ENCODE measurements around the gene RAMACL. TPM values are rescaled to one million over a fixed set of nuclear protein-coding genes. Genes with fewer than 3 reads are reported as not detected.

The RAMACL gene
- total and polyA plus RNA-seq, 2 of the 4 experiments (the other 2 are of a cell fraction), result 0.46 to 0.90 TPM

DNA sequence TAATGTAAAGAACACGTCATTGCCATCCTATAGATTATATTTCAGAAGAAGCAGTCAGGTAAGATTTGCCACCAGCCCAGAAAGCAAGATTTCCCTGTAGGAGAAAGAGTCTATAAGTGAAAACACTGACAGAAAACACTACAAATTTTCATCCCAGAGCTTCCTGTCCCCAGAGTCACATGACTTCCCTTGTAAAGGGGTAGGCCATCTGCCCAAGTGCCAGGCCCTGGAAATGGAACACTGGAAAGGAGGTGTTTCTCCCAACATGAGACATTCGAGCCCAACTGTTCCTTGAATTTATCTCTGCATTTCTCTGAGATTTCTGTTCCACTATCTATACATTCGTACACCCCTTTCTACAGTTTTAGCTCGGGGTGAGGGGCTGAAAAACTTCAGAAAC, 46.9 kb downstream of the RAMACL start:
- H3K79me1 ChIP-seq (ENCODE audit: low read depth in 1 of 2, low read length in 2 of 2), result peaks cover 13 to 25% of the 10 kb centered on the region in 2 experiments; a peak in 3 of 4 replicates
- no peak overlapping the region for H3K23ac ChIP-seq (ENCODE audit: low read depth, low read length)
- peaks cover 17% of the 10 kb centered on the region; the same call in 1 of the 2 replicates for H4K20me1 ChIP-seq (ENCODE audit: insufficient read depth, low read length)
- H3K9me1 ChIP-seq (ENCODE audit: insufficient read depth, low read length), result peaks cover 16% of the 10 kb centered on the region; the same call in 1 of the 2 replicates
- TF ChIP-seq BHLHE40 (IDR thresholded peaks at IDR 0.05; ENCODE audit: low read depth, low read length) (no peak), CHD1 (IDR thresholded peaks at IDR 0.05; ENCODE audit: low read depth, low read length) (no peak), POLR2A (IDR thresholded peaks at IDR 0.05; ENCODE audit: low read depth, low read length) (no peak), FOS (IDR thresholded peaks at IDR 0.05; ENCODE audit: low read depth, low read length) (no peak), MAZ (IDR thresholded peaks at IDR 0.05; ENCODE audit: borderline replicate concordance, low read depth, low read length) (no peak), RFX5 (IDR thresholded peaks at IDR 0.05; ENCODE audit: low read depth, low read length) (no peak), NFE2L2 (IDR thresholded peaks at IDR 0.05; ENCODE audit: low read depth, low read length) (no peak), CEBPB (IDR thresholded peaks at IDR 0.05; ENCODE audit: low read depth, low read length) (no peak), RCOR1 (IDR thresholded peaks at IDR 0.05; ENCODE audit: insufficient replicate concordance, low read length) (no peak), MAFK (IDR thresholded peaks at IDR 0.05; ENCODE audit: low read depth, low read length) (no peak), MXI1 (IDR thresholded peaks at IDR 0.05; ENCODE audit: borderline replicate concordance, low read depth, low read length) (no peak)
- TF ChIP-seq, protein P1, sequence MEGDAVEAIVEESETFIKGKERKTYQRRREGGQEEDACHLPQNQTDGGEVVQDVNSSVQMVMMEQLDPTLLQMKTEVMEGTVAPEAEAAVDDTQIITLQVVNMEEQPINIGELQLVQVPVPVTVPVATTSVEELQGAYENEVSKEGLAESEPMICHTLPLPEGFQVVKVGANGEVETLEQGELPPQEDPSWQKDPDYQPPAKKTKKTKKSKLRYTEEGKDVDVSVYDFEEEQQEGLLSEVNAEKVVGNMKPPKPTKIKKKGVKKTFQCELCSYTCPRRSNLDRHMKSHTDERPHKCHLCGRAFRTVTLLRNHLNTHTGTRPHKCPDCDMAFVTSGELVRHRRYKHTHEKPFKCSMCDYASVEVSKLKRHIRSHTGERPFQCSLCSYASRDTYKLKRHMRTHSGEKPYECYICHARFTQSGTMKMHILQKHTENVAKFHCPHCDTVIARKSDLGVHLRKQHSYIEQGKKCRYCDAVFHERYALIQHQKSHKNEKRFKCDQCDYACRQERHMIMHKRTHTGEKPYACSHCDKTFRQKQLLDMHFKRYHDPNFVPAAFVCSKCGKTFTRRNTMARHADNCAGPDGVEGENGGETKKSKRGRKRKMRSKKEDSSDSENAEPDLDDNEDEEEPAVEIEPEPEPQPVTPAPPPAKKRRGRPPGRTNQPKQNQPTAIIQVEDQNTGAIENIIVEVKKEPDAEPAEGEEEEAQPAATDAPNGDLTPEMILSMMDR (conservative IDR thresholded peaks at IDR 0.05; ENCODE audit: low read depth, low read length), result no peak
- TF ChIP-seq, protein P2, sequence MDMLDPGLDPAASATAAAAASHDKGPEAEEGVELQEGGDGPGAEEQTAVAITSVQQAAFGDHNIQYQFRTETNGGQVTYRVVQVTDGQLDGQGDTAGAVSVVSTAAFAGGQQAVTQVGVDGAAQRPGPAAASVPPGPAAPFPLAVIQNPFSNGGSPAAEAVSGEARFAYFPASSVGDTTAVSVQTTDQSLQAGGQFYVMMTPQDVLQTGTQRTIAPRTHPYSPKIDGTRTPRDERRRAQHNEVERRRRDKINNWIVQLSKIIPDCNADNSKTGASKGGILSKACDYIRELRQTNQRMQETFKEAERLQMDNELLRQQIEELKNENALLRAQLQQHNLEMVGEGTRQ (IDR thresholded peaks at IDR 0.05; ENCODE audit: low read depth, low read length), result no peak
- TF ChIP-seq, protein P3, sequence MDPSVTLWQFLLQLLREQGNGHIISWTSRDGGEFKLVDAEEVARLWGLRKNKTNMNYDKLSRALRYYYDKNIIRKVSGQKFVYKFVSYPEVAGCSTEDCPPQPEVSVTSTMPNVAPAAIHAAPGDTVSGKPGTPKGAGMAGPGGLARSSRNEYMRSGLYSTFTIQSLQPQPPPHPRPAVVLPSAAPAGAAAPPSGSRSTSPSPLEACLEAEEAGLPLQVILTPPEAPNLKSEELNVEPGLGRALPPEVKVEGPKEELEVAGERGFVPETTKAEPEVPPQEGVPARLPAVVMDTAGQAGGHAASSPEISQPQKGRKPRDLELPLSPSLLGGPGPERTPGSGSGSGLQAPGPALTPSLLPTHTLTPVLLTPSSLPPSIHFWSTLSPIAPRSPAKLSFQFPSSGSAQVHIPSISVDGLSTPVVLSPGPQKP (IDR thresholded peaks at IDR 0.05; ENCODE audit: borderline replicate concordance, low read depth, low read length), result no peak
- no TSS peak for BruUV-seq (replicated peaks)
- no peak overlapping the region for H2BK5ac ChIP-seq (ENCODE audit: low read depth, low read length, poor library complexity, severe bottlenecking)
- H3K56ac ChIP-seq (ENCODE audit: extremely low read depth, insufficient read depth, low read length), result no peak overlapping the region
- H3K27ac ChIP-seq (ENCODE audit: insufficient read depth, low read length), result no peak overlapping the region
- peaks cover 32% of the 10 kb centered on the region for H3K36me3 ChIP-seq (ENCODE audit: control insufficient read depth, insufficient read depth, low read length)
- no peak overlapping the region for H2BK120ac ChIP-seq (ENCODE audit: low read depth, low read length)
- no peaks in the 10 kb centered on the region for H3K9me3 ChIP-seq (ENCODE audit: control insufficient read depth, insufficient read depth, low read length)
- no peaks in the 10 kb centered on the region for H3K27me3 ChIP-seq (ENCODE audit: control insufficient read depth, insufficient read depth, low read length)
- peaks cover 5% of the 10 kb centered on the region; the same call in 1 of the 2 replicates for H3K4me1 ChIP-seq (ENCODE audit: control insufficient read depth, insufficient read depth, low read length)
- ChIA-PET POLR2A (ENCODE audit: unreplicated experiment) (no interaction called here), CTCF (no interaction called here)
- no CpG with 5 or more reads among the region's 4 CpGs for whole genome bisulfite sequencing, 2 experiments (ENCODE audit: extremely low coverage in 2 of 2, insufficient read length in 1 of 2)
- no peak overlapping the region for H4K91ac ChIP-seq (ENCODE audit: insufficient read depth, low read depth, low read length)
- H4K8ac ChIP-seq (ENCODE audit: low read depth in 2 of 2, low read length in 2 of 2), result no peak overlapping the region
- H3K18ac ChIP-seq (ENCODE audit: low read depth, low read length), result no peak overlapping the region
- no peak for ATAC-seq (ENCODE audit: low read depth)
- no peak overlapping the region for H3K4me3 ChIP-seq (ENCODE audit: insufficient read depth, low read depth, low read length)
- dilution Hi-C loops (cut with HindIII; ENCODE audit: low sequenced_read_pairs, unreplicated experiment), result no loop called here
- no peak overlapping the region for H2AK9ac ChIP-seq (replicated peaks; ENCODE audit: low read depth, low read length, poor library complexity)
- no peak overlapping the region for H2AFZ ChIP-seq (replicated peaks; ENCODE audit: low read length, poor library complexity)
- no peak overlapping the region for H2BK15ac ChIP-seq (ENCODE audit: low read depth, low read length)
- H3K14ac ChIP-seq (replicated peaks; ENCODE audit: low read depth, low read length), result no peak overlapping the region
- H3K4me2 ChIP-seq (ENCODE audit: low read depth, low read length), result no peak overlapping the region
- H3K9ac ChIP-seq (ENCODE audit: low read depth, low read length), result no peak overlapping the region
- no peak overlapping the region for H2AK5ac ChIP-seq (ENCODE audit: low read depth, low read length)
- no peak overlapping the region for H4K5ac ChIP-seq (ENCODE audit: low read depth, low read length)
- in situ Hi-C loops (cut with MboI; ENCODE audit: low sequenced_read_pairs), result no loop called here
- DNase-seq, result no peak
- H3K4ac ChIP-seq (ENCODE audit: low read depth, low read length), result no peak overlapping the region
- H2BK20ac ChIP-seq (ENCODE audit: low read depth, low read length), result no peak overlapping the region
- intact Hi-C loops (cut with micrococcal nuclease), result no loop called here

Measured in IMR-90 (cell line).